HG02623 (cell line): ENCODE data around the gene CYP4X1.
"Not testable (repeated sequence)": the region's sequence is repeated elsewhere in the genome, so short reads cannot be mapped to it uniquely, and the experiment has no call there.

Experiments used
- ATAC-seq: cut with Tn5 transposase; IDR thresholded peaks from one replicate; pipeline ENCODE4 v1.9.1; 2021; ENCODE audit warnings: moderate library complexity; ENCODE audit not compliant: unreplicated experiment

The CYP4X1 gene

GRCh38 chr1:47023268-47024140 lies at the start of gene CYP4X1:
Gene CYP4X1, plus strand, starts transcription at chr1:47023669. Its CDS starts 149 bp downstream, at chr1:47023818.
- no peak for ATAC-seq

GRCh38 chr1:46983166-46983829 lies 40.2 kb upstream of the CYP4X1 start:
- no peak for ATAC-seq

GRCh38 chr1:46983830-46984586 lies 39.5 kb upstream of the CYP4X1 start:
- no peak for ATAC-seq

- not testable (repeated sequence) for ATAC-seq
These were observed 32.9 kb upstream of the CYP4X1 start for GRCh38 chr1:46990541-46990940.

- no peak for ATAC-seq
These were observed 32.2 kb upstream of the CYP4X1 start for GRCh38 chr1:46991083-46991923.

GRCh38 chr1:46996659-46997281 lies 26.7 kb upstream of the CYP4X1 start:
- no peak for ATAC-seq

- ATAC-seq = no peak
These were observed 21.3 kb upstream of the CYP4X1 start for GRCh38 chr1:47002211-47002610.

GRCh38 chr1:47003896-47004403 lies 19.5 kb upstream of the CYP4X1 start:
- ATAC-seq = no peak

- ATAC-seq = not testable (repeated sequence)
These were observed 17.0 kb upstream of the CYP4X1 start for GRCh38 chr1:47006437-47006836.

GRCh38 chr1:47013293-47013692 lies 10.2 kb upstream of the CYP4X1 start:
- ATAC-seq = no peak

- ATAC-seq = no peak
These were observed 2.4 kb upstream of the CYP4X1 start for GRCh38 chr1:47021070-47021469.

- no peak for ATAC-seq
These were observed 802 bp downstream of the CYP4X1 start for GRCh38 chr1:47024141-47024801.

- no peak for ATAC-seq
These were observed 6.8 kb downstream of the CYP4X1 start for GRCh38 chr1:47030170-47030805.

- no peak for ATAC-seq
These were observed 7.6 kb downstream of the CYP4X1 start for GRCh38 chr1:47031059-47031458.

GRCh38 chr1:47031585-47031984 lies 8.1 kb downstream of the CYP4X1 start:
- no peak for ATAC-seq

GRCh38 chr1:47036764-47037163 lies 13.3 kb downstream of the CYP4X1 start:
- ATAC-seq = no peak

GRCh38 chr1:47059376-47059775 lies 35.9 kb downstream of the CYP4X1 start:
- no peak for ATAC-seq

- no peak for ATAC-seq
These were observed 43.7 kb downstream of the CYP4X1 start, which contains the start of gene CYP4Z1 for GRCh38 chr1:47067097-47067594. Gene CYP4Z1, plus strand, starts transcription at chr1:47067231. Its CDS starts 260 bp downstream, at chr1:47067491.

GRCh38 chr1:47069080-47069479 lies 45.6 kb downstream of the CYP4X1 start:
- ATAC-seq = not testable (repeated sequence)
